DMS153 (cell line): ENCODE data around the gene SNX25.
"Not testable (repeated sequence)": the region's sequence is repeated elsewhere in the genome, so short reads cannot be mapped to it uniquely, and the experiment has no call there.

Experiments used
- DNase-seq: peaks from one replicate; lab custom pipeline; 2025; lab: John Stamatoyannopoulos, UW

Gene SNX25

GRCh38 chr4:185205073-185205472 lies 4.3 kb upstream of the SNX25 start:
- DNase-seq: not testable (repeated sequence)

- DNase-seq: no peak
Measured at GRCh38 chr4:185205697-185206342, 3.6 kb upstream of the SNX25 start.

GRCh38 chr4:185207466-185207865 lies 1.9 kb upstream of the SNX25 start:
- no peak for DNase-seq

- not testable (repeated sequence) for DNase-seq
Measured at GRCh38 chr4:185209852-185210101, 379 bp downstream of the SNX25 start.

GRCh38 chr4:185210102-185210981 lies 944 bp downstream of the SNX25 start:
- peak; percentile 7 for DNase-seq

- no peak for DNase-seq
Measured at GRCh38 chr4:185211035-185211434, 1.6 kb downstream of the SNX25 start.

GRCh38 chr4:185211641-185212040 lies 2.2 kb downstream of the SNX25 start:
- no peak for DNase-seq

GRCh38 chr4:185212581-185212980 lies 3.2 kb downstream of the SNX25 start:
- DNase-seq: no peak

- DNase-seq: no peak
Measured at GRCh38 chr4:185213877-185214276, 4.5 kb downstream of the SNX25 start.

GRCh38 chr4:185215261-185215660 lies 5.9 kb downstream of the SNX25 start:
- DNase-seq: no peak

- DNase-seq: no peak
Measured at GRCh38 chr4:185217408-185217975, 8.1 kb downstream of the SNX25 start.

- no peak for DNase-seq
Measured at GRCh38 chr4:185218312-185218711, 8.9 kb downstream of the SNX25 start.

- no peak for DNase-seq
Measured at GRCh38 chr4:185219551-185220344, 10.3 kb downstream of the SNX25 start.

- no peak for DNase-seq
Measured at GRCh38 chr4:185221491-185221890, 12.1 kb downstream of the SNX25 start.

- no peak for DNase-seq
Measured at GRCh38 chr4:185221912-185222311, 12.5 kb downstream of the SNX25 start.

GRCh38 chr4:185222598-185222997 lies 13.2 kb downstream of the SNX25 start:
- no peak for DNase-seq

GRCh38 chr4:185224597-185224996 lies 15.2 kb downstream of the SNX25 start:
- DNase-seq: no peak

GRCh38 chr4:185225940-185226339 lies 16.5 kb downstream of the SNX25 start:
- no peak for DNase-seq

GRCh38 chr4:185227131-185227551 lies 17.7 kb downstream of the SNX25 start:
- DNase-seq: no peak

GRCh38 chr4:185227713-185228278 lies 18.4 kb downstream of the SNX25 start:
- no peak for DNase-seq

GRCh38 chr4:185229021-185229818 lies 19.8 kb downstream of the SNX25 start:
- DNase-seq: no peak
